Spleen (tissue), 7 donors: ENCODE results near the gene LRR1.

ENCODE experiments used
- POLR2A ChIP-seq, 3 donors: fragments of 450-650 bp; IDR thresholded peaks; one replicate each; pipeline ENCODE4 v1.5.1; 2017; ENCODE audit warnings: antibody characterized with exemption in 3 of 3, mild to moderate bottlenecking in 1 of 3
- POLR2AphosphoS5 ChIP-seq, 3 donors: sonication (generic); formaldehyde crosslinking; IDR thresholded peaks; one replicate each; pipeline ENCODE4 v1.5.1; 2017; ENCODE audit warnings: antibody characterized with exemption in 3 of 3
- TF ChIP-seq, protein P1 (sequence below), 11 experiments: fragments of 200-600 bp in 7 of 11; fragments of 450-650 bp in 4 of 11; sonication (generic) in 4 of 11; IDR thresholded peaks in 8 of 11; conservative IDR thresholded peaks in 3 of 11; 1 replicate in 7 of 11; 2 replicates in 4 of 11; pipeline versions ENCODE4 v1.4.0 to v1.8.0; 2016 to 2021; ENCODE audit warnings: antibody characterized with exemption in 11 of 11, inconsistent platforms in 4 of 11, mild to moderate bottlenecking in 1 of 11
- donor health status: DM: no; HTN: no; CAD: no; lungs with moderate emphysema.
- donor health status: DM: no; HTN: no; CAD: no.
- donor health status: DM: no; HTN: no; CAD: no.

- no peak for TF ChIP-seq POLR2A (IDR thresholded peaks at IDR 0.05)
- TF ChIP-seq, protein P1, sequence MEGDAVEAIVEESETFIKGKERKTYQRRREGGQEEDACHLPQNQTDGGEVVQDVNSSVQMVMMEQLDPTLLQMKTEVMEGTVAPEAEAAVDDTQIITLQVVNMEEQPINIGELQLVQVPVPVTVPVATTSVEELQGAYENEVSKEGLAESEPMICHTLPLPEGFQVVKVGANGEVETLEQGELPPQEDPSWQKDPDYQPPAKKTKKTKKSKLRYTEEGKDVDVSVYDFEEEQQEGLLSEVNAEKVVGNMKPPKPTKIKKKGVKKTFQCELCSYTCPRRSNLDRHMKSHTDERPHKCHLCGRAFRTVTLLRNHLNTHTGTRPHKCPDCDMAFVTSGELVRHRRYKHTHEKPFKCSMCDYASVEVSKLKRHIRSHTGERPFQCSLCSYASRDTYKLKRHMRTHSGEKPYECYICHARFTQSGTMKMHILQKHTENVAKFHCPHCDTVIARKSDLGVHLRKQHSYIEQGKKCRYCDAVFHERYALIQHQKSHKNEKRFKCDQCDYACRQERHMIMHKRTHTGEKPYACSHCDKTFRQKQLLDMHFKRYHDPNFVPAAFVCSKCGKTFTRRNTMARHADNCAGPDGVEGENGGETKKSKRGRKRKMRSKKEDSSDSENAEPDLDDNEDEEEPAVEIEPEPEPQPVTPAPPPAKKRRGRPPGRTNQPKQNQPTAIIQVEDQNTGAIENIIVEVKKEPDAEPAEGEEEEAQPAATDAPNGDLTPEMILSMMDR (IDR thresholded peaks at IDR 0.05 in 8 of 11, conservative IDR thresholded peaks at IDR 0.05 in 3 of 11): no peak
- no peak for TF ChIP-seq POLR2AphosphoS5 (IDR thresholded peaks at IDR 0.05)
Observed at GRCh38 chr14:49566714-49567113, 32.0 kb upstream of the LRR1 start.
